IMR-90 (cell line): ENCODE data around the gene NT5DC2. TPM values are rescaled to one million over a fixed set of nuclear protein-coding genes. Genes with fewer than 3 reads are reported as not detected.

Experiments used
- ATAC-seq: fragments of 200-7000 bp; cut with Tn5 transposase; 2 replicates; pipeline ENCODE4 v1.9.1; 2020; ENCODE audit warnings: low read depth, mild to moderate bottlenecking, moderate library complexity
- BruUV-seq: library from RNA; stranded (reverse); fragments of 400-500 nt; replicated peaks from 2 replicates; lab custom pipeline; 2021; lab: Mats Ljungman, UMichigan
- CTCF ChIA-PET: fragments of 300-600 bp; formaldehyde crosslinking; extraction: SDS; loops from one replicate; lab custom pipeline; 2021; ENCODE audit warnings: antibody characterized with exemption; lab: Yijun Ruan, JAX
- POLR2A ChIA-PET: fragments of 300-600 bp; sonication (Branson Sonifier 250); formaldehyde crosslinking; loops from one replicate; lab custom pipeline; 2022; ENCODE audit warnings: antibody characterized with exemption; ENCODE audit not compliant: unreplicated experiment; lab: Charles Lee
- DNase-seq: peaks from one replicate; pipeline ENCODE4 v3.0.0; 2013
- H2AFZ ChIP-seq: replicated peaks from 2 replicates; pipeline ENCODE3; 2013; ENCODE audit warnings: low read length, mild to moderate bottlenecking; ENCODE audit not compliant: poor library complexity
- H2AK5ac ChIP-seq: 2 replicates; pipeline ENCODE4 v1.6.1; 2013; ENCODE audit warnings: low read depth, low read length, inconsistent platforms
- H2AK9ac ChIP-seq: replicated peaks from 2 replicates; pipeline ENCODE3; 2013; ENCODE audit warnings: mild to moderate bottlenecking, low read depth, low read length, moderate library complexity; ENCODE audit not compliant: poor library complexity
- H2BK120ac ChIP-seq: 2 replicates; pipeline ENCODE4 v1.6.1; 2013; ENCODE audit warnings: low read depth, low read length, inconsistent platforms
- H2BK15ac ChIP-seq: 3 replicates; pipeline ENCODE4 v1.6.1; 2013; ENCODE audit warnings: low read depth, low read length, inconsistent platforms
- H2BK20ac ChIP-seq: 2 replicates; pipeline ENCODE4 v1.6.1; 2013; ENCODE audit warnings: low read depth, mild to moderate bottlenecking, inconsistent platforms, low read length, moderate library complexity
- H2BK5ac ChIP-seq: 2 replicates; pipeline ENCODE4 v1.6.1; 2013; ENCODE audit warnings: mild to moderate bottlenecking, low read depth, low read length, inconsistent platforms; ENCODE audit not compliant: poor library complexity, severe bottlenecking
- H3K14ac ChIP-seq: replicated peaks from 2 replicates; pipeline ENCODE4 v1.6.1; 2013; ENCODE audit warnings: low read depth, low read length, inconsistent platforms
- H3K18ac ChIP-seq: 2 replicates; pipeline ENCODE4 v1.6.1; 2013; ENCODE audit warnings: low read depth, low read length, control low read depth
- H3K23ac ChIP-seq: 2 replicates; pipeline ENCODE4 v1.6.1; 2013; ENCODE audit warnings: low read depth, low read length, inconsistent platforms
- H3K27ac ChIP-seq: 2 replicates; pipeline ENCODE4 v1.5.1; 2013; ENCODE audit warnings: mild to moderate bottlenecking, control low read depth, low read length; ENCODE audit not compliant: insufficient read depth
- H3K27me3 ChIP-seq: 2 replicates; pipeline ENCODE4 v1.6.1; 2013; ENCODE audit warnings: low read length; ENCODE audit not compliant: control insufficient read depth, insufficient read depth
- H3K36me3 ChIP-seq: 2 replicates; pipeline ENCODE4 v1.6.1; 2013; ENCODE audit warnings: low read length, mixed read lengths; ENCODE audit not compliant: control insufficient read depth, insufficient read depth
- H3K4ac ChIP-seq: 2 replicates; pipeline ENCODE4 v1.6.1; 2013; ENCODE audit warnings: low read depth, low read length, inconsistent platforms
- H3K4me1 ChIP-seq: 2 replicates; pipeline ENCODE4 v1.6.1; 2013; ENCODE audit warnings: low read length, mixed read lengths; ENCODE audit not compliant: control insufficient read depth, insufficient read depth
- H3K4me2 ChIP-seq: 2 replicates; pipeline ENCODE4 v1.6.1; 2013; ENCODE audit warnings: low read depth, mild to moderate bottlenecking, control low read depth, low read length, moderate library complexity
- H3K4me3 ChIP-seq: 2 replicates; pipeline ENCODE4 v1.5.1; 2013; ENCODE audit warnings: low read depth, mild to moderate bottlenecking, control low read depth, low read length, moderate library complexity; ENCODE audit not compliant: insufficient read depth
- H3K56ac ChIP-seq: 2 replicates; pipeline ENCODE4 v1.6.1; 2013; ENCODE audit warnings: low read length, inconsistent platforms; ENCODE audit not compliant: insufficient read depth; ENCODE audit errors: extremely low read depth
- H3K79me1 ChIP-seq, 2 experiments: 2 replicates each; pipeline ENCODE4 v1.6.1; 2013; ENCODE audit warnings: low read length in 2 of 2, inconsistent platforms in 1 of 2, low read depth in 1 of 2
- H3K9ac ChIP-seq: 2 replicates; pipeline ENCODE4 v1.6.1; 2013; ENCODE audit warnings: low read depth, low read length, control low read depth
- H3K9me1 ChIP-seq: 2 replicates; pipeline ENCODE4 v1.6.1; 2013; ENCODE audit warnings: low read length, inconsistent platforms; ENCODE audit not compliant: insufficient read depth
- H3K9me3 ChIP-seq: 2 replicates; pipeline ENCODE4 v1.6.1; 2013; ENCODE audit warnings: low read length; ENCODE audit not compliant: control insufficient read depth, insufficient read depth
- H4K20me1 ChIP-seq: 2 replicates; pipeline ENCODE4 v1.6.1; 2013; ENCODE audit warnings: low read length, inconsistent platforms; ENCODE audit not compliant: insufficient read depth
- H4K5ac ChIP-seq: 2 replicates; pipeline ENCODE4 v1.6.1; 2013; ENCODE audit warnings: mild to moderate bottlenecking, low read depth, low read length, control low read depth
- H4K8ac ChIP-seq, 2 experiments: 2 replicates each; pipeline ENCODE4 v1.6.1; 2013; ENCODE audit warnings: low read depth in 2 of 2, low read length in 2 of 2, control low read depth in 1 of 2, inconsistent platforms in 1 of 2
- H4K91ac ChIP-seq: 2 replicates; pipeline ENCODE4 v1.6.1; 2013; ENCODE audit warnings: low read depth, low read length, inconsistent platforms; ENCODE audit not compliant: insufficient read depth
- BHLHE40 ChIP-seq: fragments of 150-350 bp; IDR thresholded peaks from 2 replicates; pipeline ENCODE4 v1.6.1; 2016; ENCODE audit warnings: mild to moderate bottlenecking, low read depth, low read length
- CEBPB ChIP-seq: IDR thresholded peaks from 2 replicates; pipeline ENCODE4 v1.6.1; 2012; ENCODE audit warnings: low read depth, low read length, improper control_type of control experiment
- CHD1 ChIP-seq: IDR thresholded peaks from 2 replicates; pipeline ENCODE4 v1.6.1; 2012; ENCODE audit warnings: low read depth, low read length, improper control_type of control experiment
- CTCF ChIP-seq: conservative IDR thresholded peaks from 2 replicates; pipeline ENCODE4 v1.5.1; 2012; ENCODE audit warnings: mild to moderate bottlenecking, low read depth, low read length, improper control_type of control experiment
- ELK1 ChIP-seq: fragments of 150-350 bp; IDR thresholded peaks from 2 replicates; pipeline ENCODE4 v1.6.1; 2016; ENCODE audit warnings: low read depth, mild to moderate bottlenecking, low read length, moderate library complexity, borderline replicate concordance
- FOS ChIP-seq: fragments of 150-350 bp; IDR thresholded peaks from 2 replicates; pipeline ENCODE4 v1.6.1; 2016; ENCODE audit warnings: low read depth, low read length
- MAFK ChIP-seq: IDR thresholded peaks from 2 replicates; pipeline ENCODE4 v1.6.1; 2012; ENCODE audit warnings: low read depth, low read length, improper control_type of control experiment
- MAZ ChIP-seq: IDR thresholded peaks from 2 replicates; pipeline ENCODE4 v1.6.1; 2012; ENCODE audit warnings: low read depth, mild to moderate bottlenecking, low read length, improper control_type of control experiment, moderate library complexity, borderline replicate concordance
- MXI1 ChIP-seq: IDR thresholded peaks from 2 replicates; pipeline ENCODE4 v1.6.1; 2012; ENCODE audit warnings: low read depth, mild to moderate bottlenecking, low read length, moderate library complexity, borderline replicate concordance
- NFE2L2 ChIP-seq: fragments of 150-350 bp; IDR thresholded peaks from 2 replicates; pipeline ENCODE4 v1.6.1; 2016; ENCODE audit warnings: low read depth, mild to moderate bottlenecking, low read length
- POLR2A ChIP-seq: IDR thresholded peaks from 2 replicates; pipeline ENCODE4 v1.6.1; 2012; ENCODE audit warnings: mild to moderate bottlenecking, low read depth, low read length
- RFX5 ChIP-seq: IDR thresholded peaks from 2 replicates; pipeline ENCODE4 v1.8.0; 2012; ENCODE audit warnings: low read depth, mild to moderate bottlenecking, low read length, moderate library complexity
- SMC3 ChIP-seq: fragments of 150-350 bp; IDR thresholded peaks from 2 replicates; pipeline ENCODE4 v1.6.1; 2016; ENCODE audit warnings: low read depth, mild to moderate bottlenecking, antibody characterized with exemption, low read length, moderate library complexity
- USF2 ChIP-seq: fragments of 150-350 bp; IDR thresholded peaks from 2 replicates; pipeline ENCODE4 v1.6.1; 2017; ENCODE audit warnings: mild to moderate bottlenecking, antibody characterized with exemption, low read length, low read depth
- WGBS, 2 experiments: methylation state at CpG; one replicate each; pipeline versions ENCODE4 v1.1.5 to v1.1.7; 2013; ENCODE audit warnings: missing lambda C conversion rate in 2 of 2; ENCODE audit not compliant: insufficient read length in 1 of 2; ENCODE audit errors: extremely low coverage in 2 of 2; 5-methylcytosine and 5-hydroxymethylcytosine counted together
- dilution Hi-C: fragments of 300-500 bp; cut with HindIII; formaldehyde crosslinking; loops from one replicate; pipeline ENCODE4 v1.14.3; 2018; ENCODE audit warnings: low sequenced_read_pairs; ENCODE audit not compliant: unreplicated experiment
- in situ Hi-C: fragments of 300-500 bp; cut with MboI; formaldehyde crosslinking; loops from 3 replicates; pipeline ENCODE4 v1.14.3; 2019; ENCODE audit warnings: low sequenced_read_pairs, inconsistent platforms, mixed read lengths
- intact Hi-C: fragments of 100-400 bp; cut with micrococcal nuclease; formaldehyde crosslinking; loops from 2 replicates; pipeline ENCODE4 v1.10.0; 2022
- polyA plus RNA-seq, 3 experiments: library from polyadenylated mRNA; depleted of rRNA; stranded (reverse); fragments of >200 nt; gene quantifications; 2 replicates each; pipeline ENCODE4 v1.2.3, GENCODE V29; 2012; ENCODE audit warnings: low replicate concordance in 1 of 3
- total RNA-seq: library from RNA; depleted of rRNA; stranded (reverse); fragments of >200 nt; gene quantifications from 2 replicates; pipeline ENCODE4 v1.2.3, GENCODE V29; 2012

NT5DC2 gene
- total and polyA plus RNA-seq, 2 of the 4 experiments (the other 2 are of a cell fraction) = 161 to 200 TPM

- no peak overlapping the region for H2BK15ac ChIP-seq
- no peak overlapping the region for H2AK9ac ChIP-seq
- no peaks in the 10 kb centered on the region for H3K27me3 ChIP-seq
- no peaks in the 10 kb centered on the region for H3K9me3 ChIP-seq
- no peak overlapping the region; the same call in 1 of the 2 replicates for H4K91ac ChIP-seq
- ATAC-seq (no peak), DNase-seq (peak; percentile 46)
- H3K4me3 ChIP-seq = no peak overlapping the region
- H3K36me3 ChIP-seq = peaks cover 41% of the 10 kb centered on the region
- no peak overlapping the region for H4K5ac ChIP-seq
- H4K8ac ChIP-seq = no peak overlapping the region
- H3K4ac ChIP-seq = no peak overlapping the region
- peaks cover 18% of the 10 kb centered on the region for H3K9me1 ChIP-seq
- BruUV-seq = no TSS peak
- no peak overlapping the region for H3K4me2 ChIP-seq
- no peak overlapping the region for H3K27ac ChIP-seq
- ChIA-PET CTCF (no interaction called here), POLR2A (no interaction called here)
- peaks cover 46% of the 10 kb centered on the region for H4K20me1 ChIP-seq
- no peak overlapping the region for H2BK20ac ChIP-seq
- in situ Hi-C loops (no loop called here), dilution Hi-C loops (no loop called here), intact Hi-C loops (no loop called here)
- H3K14ac ChIP-seq = no peak overlapping the region
- H3K23ac ChIP-seq = 0 out of 2 replicates have a peak overlapping the region, but pooled peaks have one; percentile 34
- peaks cover 24% of the 10 kb centered on the region for H3K4me1 ChIP-seq
- H3K56ac ChIP-seq = no peak overlapping the region
- no peak overlapping the region for H2AFZ ChIP-seq
- H2BK120ac ChIP-seq = no peak overlapping the region
- 61% methylated on average over 7 of the region's 12 CpGs; no CpG with 5 or more reads in 1 of the 2 experiments for WGBS, 2 experiments
- no peak overlapping the region for H2AK5ac ChIP-seq
- H3K79me1 ChIP-seq = peaks cover 17 to 83% of the 10 kb centered on the region in 2 experiments
- H3K9ac ChIP-seq = no peak overlapping the region
- no peak overlapping the region for H3K18ac ChIP-seq
- H2BK5ac ChIP-seq = no peak overlapping the region
- no peak for TF ChIP-seq CHD1
- no peak for TF ChIP-seq MAFK
- TF ChIP-seq RFX5 = no peak
- TF ChIP-seq BHLHE40 = no peak
- no peak for TF ChIP-seq USF2
- no peak for TF ChIP-seq CTCF
- no peak for TF ChIP-seq MAZ
- no peak for TF ChIP-seq CEBPB
- no peak for TF ChIP-seq MXI1
- no peak for TF ChIP-seq NFE2L2
- no peak for TF ChIP-seq ELK1
- no peak for TF ChIP-seq POLR2A
- TF ChIP-seq SMC3 = no peak
- no peak for TF ChIP-seq FOS
Measured at GRCh38 chr3:52529376-52530333, 4.0 kb downstream of the NT5DC2 start.
